Endothelial cell of umbilical vein (primary cell): ENCODE measurements around the gene LIMA1.

Source experiments
- JUN ChIP-seq: IDR thresholded peaks from 2 replicates; pipeline ENCODE4 v1.6.1; 2011; ENCODE audit warnings: borderline replicate concordance, low read depth; ENCODE audit not compliant: insufficient read length, insufficient read depth
- POLR2A ChIP-seq: IDR thresholded peaks from 2 replicates; pipeline ENCODE4 v1.6.1; 2012; ENCODE audit warnings: low read depth, mild to moderate bottlenecking, control low read depth, low read length
- TF ChIP-seq, protein P1 (sequence below), 2 donors: IDR thresholded peaks; 1 replicate in 1 of 2; 2 replicates in 1 of 2; pipeline ENCODE4 v1.5.1; 2011; ENCODE audit warnings: low read length in 2 of 2, mild to moderate bottlenecking in 2 of 2, moderate library complexity in 2 of 2, control low read depth in 1 of 2, inconsistent platforms in 1 of 2, low read depth in 1 of 2; ENCODE audit not compliant: insufficient read depth in 1 of 2; ENCODE audit errors: extremely low read depth in 1 of 2

DNA sequence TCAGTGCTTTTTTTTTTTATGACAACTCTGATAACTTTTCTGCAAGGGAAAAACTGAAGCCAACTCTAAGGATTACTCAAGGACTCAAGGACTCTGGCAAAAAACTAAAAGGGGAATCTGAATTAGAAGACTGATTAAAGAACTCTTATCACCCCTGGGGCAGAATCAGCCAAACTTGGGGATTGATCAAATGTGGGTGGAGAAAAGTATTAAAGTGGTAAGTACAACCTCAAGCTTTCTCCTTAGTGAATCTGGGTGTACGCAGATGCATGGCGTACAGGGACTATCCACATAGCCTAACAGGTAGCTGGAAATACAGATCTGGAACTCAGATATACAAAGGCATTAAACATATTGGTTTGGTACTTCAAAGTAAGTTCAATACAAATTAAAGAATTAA, 7.3 kb downstream of the LIMA1 start:
- TF ChIP-seq, protein P1, sequence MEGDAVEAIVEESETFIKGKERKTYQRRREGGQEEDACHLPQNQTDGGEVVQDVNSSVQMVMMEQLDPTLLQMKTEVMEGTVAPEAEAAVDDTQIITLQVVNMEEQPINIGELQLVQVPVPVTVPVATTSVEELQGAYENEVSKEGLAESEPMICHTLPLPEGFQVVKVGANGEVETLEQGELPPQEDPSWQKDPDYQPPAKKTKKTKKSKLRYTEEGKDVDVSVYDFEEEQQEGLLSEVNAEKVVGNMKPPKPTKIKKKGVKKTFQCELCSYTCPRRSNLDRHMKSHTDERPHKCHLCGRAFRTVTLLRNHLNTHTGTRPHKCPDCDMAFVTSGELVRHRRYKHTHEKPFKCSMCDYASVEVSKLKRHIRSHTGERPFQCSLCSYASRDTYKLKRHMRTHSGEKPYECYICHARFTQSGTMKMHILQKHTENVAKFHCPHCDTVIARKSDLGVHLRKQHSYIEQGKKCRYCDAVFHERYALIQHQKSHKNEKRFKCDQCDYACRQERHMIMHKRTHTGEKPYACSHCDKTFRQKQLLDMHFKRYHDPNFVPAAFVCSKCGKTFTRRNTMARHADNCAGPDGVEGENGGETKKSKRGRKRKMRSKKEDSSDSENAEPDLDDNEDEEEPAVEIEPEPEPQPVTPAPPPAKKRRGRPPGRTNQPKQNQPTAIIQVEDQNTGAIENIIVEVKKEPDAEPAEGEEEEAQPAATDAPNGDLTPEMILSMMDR (IDR thresholded peaks at IDR 0.05; ENCODE audit: extremely low read depth in 1 of 2, insufficient read depth in 1 of 2, low read depth in 1 of 2, low read length in 2 of 2) = no peak
- TF ChIP-seq POLR2A (no peak), JUN (no peak)
